Prostate gland (tissue), 2 donors: ENCODE results near the gene KLC4. TPM values are rescaled to one million over a fixed set of nuclear protein-coding genes. Genes with fewer than 3 reads are reported as not detected.
A peak's percentile ranks its signal among the peaks of the same experiment; 100 is the strongest.

Experiments
- DNase-seq: peaks from one replicate; pipeline ENCODE4 v3.0.0-alpha.2; 2019; ENCODE audit warnings: low spot score
- H3K27ac ChIP-seq, 2 donors: fragments of 200-600 bp; sonication (generic); 2 replicates each; pipeline ENCODE4 v1.5.1; 2017 to 2019
- H3K27me3 ChIP-seq: fragments of 200-600 bp; sonication (generic); replicated peaks from 2 replicates; pipeline ENCODE4 v1.5.1; 2019; ENCODE audit not compliant: insufficient read depth
- H3K36me3 ChIP-seq, 2 donors: fragments of 200-600 bp; sonication (generic); 1 replicate in 1 of 2; 2 replicates in 1 of 2; pipeline versions ENCODE4 v1.5.1 to v1.8.1; 2017 to 2019
- H3K4me1 ChIP-seq: fragments of 200-600 bp; sonication (generic); replicated peaks from 2 replicates; pipeline ENCODE4 v1.5.1; 2019
- H3K4me3 ChIP-seq, 2 donors: fragments of 200-600 bp; sonication (generic); 2 replicates each; pipeline ENCODE4 v1.5.1; 2017 to 2019
- H3K9me3 ChIP-seq: fragments of 200-600 bp; sonication (generic); 2 replicates; pipeline ENCODE4 v1.5.1; 2017
- CTCF ChIP-seq, 4 experiments: fragments of 200-600 bp in 2 of 4; fragments of 450-650 bp in 2 of 4; sonication (generic) in 2 of 4; IDR thresholded peaks; 1 replicate in 3 of 4; 2 replicates in 1 of 4; pipeline ENCODE4 v1.5.1; 2016 to 2019; ENCODE audit warnings: antibody characterized with exemption in 4 of 4, mild to moderate bottlenecking in 2 of 4, moderate library complexity in 2 of 4
- POLR2A ChIP-seq: fragments of 450-650 bp; IDR thresholded peaks from one replicate; pipeline ENCODE4 v1.6.1; 2016; ENCODE audit warnings: antibody characterized with exemption, mild to moderate bottlenecking
- POLR2AphosphoS5 ChIP-seq: sonication (generic); formaldehyde crosslinking; IDR thresholded peaks from one replicate; pipeline ENCODE4 v1.6.1; 2017; ENCODE audit warnings: antibody characterized with exemption
- WGBS: methylation state at CpG from one replicate; pipeline ENCODE4 v1.1.5; 2018; 5-methylcytosine and 5-hydroxymethylcytosine counted together
- intact Hi-C: fragments of 100-400 bp; cut with DNase I; formaldehyde crosslinking; loops from one replicate; pipeline ENCODE4 v1.14.2; 2022
- total RNA-seq, 2 donors: library from RNA; depleted of rRNA; stranded (reverse); fragments of >200 nt; gene quantifications; one replicate each; pipeline ENCODE4 v1.1.0, GENCODE V29; 2016

The KLC4 gene
- total RNA-seq, 2 donors from 2014 or later: 27.3 to 41.2 TPM

- DNase-seq: peak; percentile 70
- WGBS: 4% methylated on average over 38 of the region's 60 CpGs
- Histone ChIP-seq H3K4me1 (peaks cover 8% of the 10 kb centered on the region), H3K27me3 (no peaks in the 10 kb centered on the region), H3K27ac (peak within 1 kb of the TSS; percentile 68 to 78), H3K36me3 (no peaks in the 10 kb centered on the region), H3K4me3 (peak within 1 kb of the TSS; percentile 73 to 79), H3K9me3 (no peaks in the 10 kb centered on the region)
- TF ChIP-seq POLR2AphosphoS5 (peak; percentile 14), CTCF (IDR thresholded peaks at IDR 0.05) (no peak), POLR2A (peak; percentile 30)
- intact Hi-C loops: no loop called here
These were observed 16.4 kb downstream of the KLC4 start, which contains the start of gene PTK7 for GRCh38 chr6:43075670-43076463. Gene PTK7, plus strand, starts transcription at chr6:43076314. Its CDS starts 175 bp downstream, at chr6:43076489.

- H3K27ac ChIP-seq: peak overlapping the region; percentile 68 to 78
- 1% methylated on average over 45 of the region's 72 CpGs for WGBS
- no peaks in the 10 kb centered on the region for H3K36me3 ChIP-seq
- TF ChIP-seq POLR2A (no peak), CTCF (IDR thresholded peaks at IDR 0.05) (no peak)
- peak overlapping the region; percentile 73 to 79 for H3K4me3 ChIP-seq
- no peak for DNase-seq
- intact Hi-C loops: no loop called here
- peaks cover 8% of the 10 kb centered on the region for H3K4me1 ChIP-seq
- H3K9me3 ChIP-seq: no peaks in the 10 kb centered on the region
- no peaks in the 10 kb centered on the region for H3K27me3 ChIP-seq
These were observed 17.3 kb downstream of the KLC4 start for GRCh38 chr6:43076464-43077332.

- DNase-seq: no peak
- TF ChIP-seq POLR2AphosphoS5 (no peak), CTCF (IDR thresholded peaks at IDR 0.05) (no peak), POLR2A (no peak)
- H3K36me3 ChIP-seq: no peaks in the 10 kb centered on the region
- no peaks in the 10 kb centered on the region for H3K9me3 ChIP-seq
- intact Hi-C loops: no loop called here
- H3K4me3 ChIP-seq: peak overlapping the region; percentile 73 to 79
- H3K27ac ChIP-seq: peak overlapping the region; percentile 68 to 78
- no peaks in the 10 kb centered on the region for H3K27me3 ChIP-seq
- H3K4me1 ChIP-seq: peaks cover 8% of the 10 kb centered on the region
- WGBS: 26% methylated on average over 8 of the region's 8 CpGs
These were observed 17.9 kb downstream of the KLC4 start for GRCh38 chr6:43077333-43077809.

GRCh38 chr6:43077981-43078511, 18.6 kb downstream of the KLC4 start:
- no peaks in the 10 kb centered on the region for H3K36me3 ChIP-seq
- H3K4me3 ChIP-seq: peak overlapping the region in 1 of 2 donors; percentile 79
- no peak for TF ChIP-seq CTCF (IDR thresholded peaks at IDR 0.05)
- TF ChIP-seq POLR2AphosphoS5: no peak
- TF ChIP-seq POLR2A: no peak
- no peaks in the 10 kb centered on the region for H3K27me3 ChIP-seq
- no peak overlapping the region for H3K27ac ChIP-seq
- WGBS: 76% methylated on average over 6 of the region's 6 CpGs
- H3K9me3 ChIP-seq: no peaks in the 10 kb centered on the region
- H3K4me1 ChIP-seq: peaks cover 8% of the 10 kb centered on the region
- intact Hi-C loops: no loop called here
- DNase-seq: no peak
